Neutrophil (primary cell): ENCODE results near the gene CACNA1C.

Source experiments
- H3K27ac ChIP-seq: fragments of 200-600 bp; sonication (generic); 2 replicates; pipeline ENCODE4 v1.5.1; 2016; ENCODE audit warnings: mild to moderate bottlenecking, moderate library complexity
- H3K27me3 ChIP-seq: fragments of 200-600 bp; sonication (generic); 2 replicates; pipeline ENCODE4 v1.6.0; 2016; ENCODE audit warnings: mild to moderate bottlenecking
- H3K36me3 ChIP-seq: fragments of 200-600 bp; sonication (generic); 2 replicates; pipeline ENCODE4 v1.5.1; 2017
- H3K4me1 ChIP-seq, 2 experiments: fragments of 200-600 bp in 1 of 2; sonication (generic) in 1 of 2; 1 replicate in 1 of 2; 2 replicates in 1 of 2; pipeline versions ENCODE4 v1.5.1 to v1.6.1; 2013 to 2016; ENCODE audit warnings: low read depth in 1 of 2, low read length in 1 of 2, mild to moderate bottlenecking in 1 of 2, moderate library complexity in 1 of 2; ENCODE audit not compliant: control insufficient read depth in 1 of 2, insufficient read depth in 1 of 2
- H3K4me3 ChIP-seq, 2 experiments: fragments of 200-600 bp in 1 of 2; sonication (generic) in 1 of 2; 1 replicate in 1 of 2; 2 replicates in 1 of 2; pipeline ENCODE4 v1.5.1; 2013 to 2016; ENCODE audit warnings: low read depth in 1 of 2, low read length in 1 of 2, mild to moderate bottlenecking in 1 of 2, moderate library complexity in 1 of 2
- H3K9me3 ChIP-seq: fragments of 200-600 bp; sonication (generic); 2 replicates; pipeline ENCODE4 v1.5.1; 2016
- CTCF ChIP-seq: fragments of 200-600 bp; sonication (generic); IDR thresholded peaks from 2 replicates; pipeline ENCODE4 v1.5.1; 2016; ENCODE audit warnings: antibody characterized with exemption

The CACNA1C gene

DNA sequence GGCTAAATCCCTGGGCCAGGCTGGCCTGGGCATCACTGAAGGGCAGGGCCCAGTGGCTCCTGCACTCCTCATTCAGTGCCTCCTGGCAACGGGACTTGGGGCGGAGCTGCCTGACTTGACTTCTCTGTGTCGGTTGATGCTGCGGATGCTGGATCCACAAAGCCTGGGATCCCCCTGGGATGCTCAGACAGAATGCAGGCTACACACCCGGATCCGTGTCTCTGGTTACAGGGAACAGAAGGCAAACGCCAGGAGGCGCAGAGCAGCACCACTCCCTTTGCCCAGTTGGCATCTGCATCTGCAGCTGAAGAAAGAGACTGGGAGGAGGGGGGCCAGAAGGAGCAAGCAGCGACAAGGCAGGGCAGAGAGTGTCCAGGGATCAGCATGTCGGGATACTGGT, 587.5 kb downstream of the CACNA1C start:
- Histone ChIP-seq H3K4me3 (no peak overlapping the region), H3K9me3 (no peaks in the 10 kb centered on the region), H3K27me3 (peaks cover 38% of the 10 kb centered on the region), H3K4me1 (no peaks in the 10 kb centered on the region), H3K36me3 (no peaks in the 10 kb centered on the region), H3K27ac (no peak overlapping the region)
- no peak for TF ChIP-seq CTCF

DNA sequence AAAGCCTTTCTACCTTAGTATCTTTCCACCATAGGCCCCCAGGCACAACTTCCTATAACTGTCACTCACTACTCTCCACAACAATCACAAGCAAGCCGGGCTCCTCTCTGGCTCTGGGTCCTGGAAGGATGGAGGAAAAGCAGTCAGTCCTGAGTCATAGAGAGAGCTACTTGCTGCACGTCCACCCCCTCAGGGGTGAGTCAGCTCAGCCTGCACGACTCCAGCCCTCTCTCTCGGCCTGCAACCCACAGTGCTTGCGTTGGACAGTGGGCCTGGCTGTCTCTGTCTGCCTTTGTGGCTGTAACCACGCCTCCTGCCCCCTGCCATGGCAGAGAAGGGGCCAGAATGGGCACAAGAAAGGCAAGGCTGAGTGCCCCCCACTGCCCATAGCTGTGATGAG, 587.9 kb downstream of the CACNA1C start:
- H3K36me3 ChIP-seq = no peaks in the 10 kb centered on the region
- H3K9me3 ChIP-seq = no peaks in the 10 kb centered on the region
- no peak for TF ChIP-seq CTCF
- H3K27ac ChIP-seq = no peak overlapping the region
- H3K27me3 ChIP-seq = peaks cover 42% of the 10 kb centered on the region
- no peak overlapping the region for H3K4me3 ChIP-seq
- no peaks in the 10 kb centered on the region for H3K4me1 ChIP-seq

GRCh38 chr12:2641207-2641606, 588.4 kb downstream of the CACNA1C start:
- Histone ChIP-seq H3K9me3 (no peaks in the 10 kb centered on the region), H3K27ac (no peak overlapping the region), H3K4me1 (no peaks in the 10 kb centered on the region), H3K27me3 (peaks cover 47% of the 10 kb centered on the region), H3K4me3 (no peak overlapping the region), H3K36me3 (no peaks in the 10 kb centered on the region)
- TF ChIP-seq CTCF = no peak

DNA sequence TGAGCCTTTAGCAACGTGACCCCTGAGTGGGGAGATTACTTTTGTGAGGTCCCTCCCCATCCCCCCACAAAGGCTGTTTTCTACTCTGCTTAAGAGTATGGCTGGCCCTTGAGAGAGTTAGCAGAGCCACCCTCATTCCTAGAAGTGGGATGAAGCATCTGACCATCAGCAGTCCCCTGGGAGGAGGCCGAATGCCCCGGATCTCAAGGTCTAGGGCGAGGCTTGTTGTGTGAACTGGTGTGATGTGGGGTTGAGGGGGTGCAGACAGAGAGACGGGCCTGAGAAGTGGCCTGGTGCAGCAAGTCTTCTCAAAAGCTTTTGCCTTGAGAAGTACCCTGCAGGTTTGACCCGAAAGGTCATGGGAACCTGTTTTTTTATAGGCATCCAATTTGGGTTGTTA, 589.0 kb downstream of the CACNA1C start:
- Histone ChIP-seq H3K27me3 (peaks cover 53% of the 10 kb centered on the region), H3K27ac (no peak overlapping the region), H3K4me1 (no peaks in the 10 kb centered on the region), H3K36me3 (no peaks in the 10 kb centered on the region), H3K4me3 (no peak overlapping the region), H3K9me3 (no peaks in the 10 kb centered on the region)
- TF ChIP-seq CTCF = no peak

DNA sequence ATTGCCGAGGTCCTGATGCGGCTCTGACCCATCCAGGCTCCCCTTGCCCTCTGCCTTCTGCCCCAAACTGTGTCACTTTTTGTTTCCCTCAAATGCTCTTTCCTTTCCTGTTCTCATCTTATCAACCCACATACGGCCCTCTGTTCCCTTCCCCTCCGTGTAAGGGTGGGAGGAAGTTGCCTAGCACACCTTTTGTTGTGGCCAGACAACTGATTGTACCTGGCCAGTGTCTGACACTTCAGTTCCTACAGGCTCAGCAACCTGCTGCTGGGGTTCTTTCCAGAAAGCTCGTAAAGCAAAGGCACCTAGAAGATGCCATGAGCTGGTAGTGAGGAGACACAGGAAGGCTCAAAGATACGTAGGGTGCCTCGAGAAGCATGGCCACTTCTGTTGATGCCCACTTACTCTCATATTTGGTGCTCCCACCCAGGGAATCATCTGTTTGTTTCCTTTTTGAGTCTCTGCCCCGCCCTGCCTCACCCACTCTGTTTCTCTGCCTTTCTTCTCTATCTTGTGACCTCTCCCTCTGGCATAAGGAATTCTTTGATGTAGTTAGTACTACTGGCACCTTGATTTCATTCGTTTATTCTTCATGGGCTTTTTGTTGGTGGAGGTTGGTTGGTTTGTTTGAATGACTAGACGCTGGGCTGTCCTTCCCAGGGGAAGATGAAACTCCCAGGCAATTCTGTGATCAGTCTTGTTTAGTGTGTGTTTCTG, 589.5 kb downstream of the CACNA1C start:
- H3K36me3 ChIP-seq = no peaks in the 10 kb centered on the region
- H3K9me3 ChIP-seq = no peaks in the 10 kb centered on the region
- H3K27me3 ChIP-seq = peaks cover 58% of the 10 kb centered on the region
- H3K4me1 ChIP-seq = no peaks in the 10 kb centered on the region
- no peak for TF ChIP-seq CTCF
- no peak overlapping the region for H3K4me3 ChIP-seq
- H3K27ac ChIP-seq = no peak overlapping the region
